Effector memory CD8-positive, alpha-beta T cell (primary cell): ENCODE measurements around the gene ARHGAP21.

Experiments
- ATAC-seq: fragments of 150-1000 bp; cut with Tn5 transposase; replicated peaks from 2 replicates; pipeline ENCODE4 v1.10.0; 2021; ENCODE audit warnings: mild to moderate bottlenecking, moderate library complexity
- DNase-seq, 3 experiments: peaks; one replicate each; pipeline ENCODE4 v3.0.0; 2021
- H3K27ac Mint-ChIP-seq, 2 donors: one replicate each; pipeline ENCODE4 v1.8.0; 2022; ENCODE audit warnings: mild to moderate bottlenecking in 2 of 2, mixed read lengths in 2 of 2, moderate library complexity in 2 of 2
- H3K27me3 Mint-ChIP-seq, 2 donors: one replicate each; pipeline ENCODE4 v1.8.0; 2022; ENCODE audit warnings: mixed read lengths in 2 of 2
- H3K36me3 Mint-ChIP-seq: one replicate; pipeline ENCODE4 v1.8.0; 2022; ENCODE audit warnings: mild to moderate bottlenecking, moderate library complexity, mixed read lengths; ENCODE audit not compliant: insufficient read depth
- H3K4me1 Mint-ChIP-seq, 2 donors: one replicate each; pipeline ENCODE4 v1.8.0; 2022; ENCODE audit warnings: low read depth in 2 of 2, mixed read lengths in 2 of 2
- H3K4me3 Mint-ChIP-seq, 2 donors: one replicate each; pipeline ENCODE4 v1.8.0; 2022; ENCODE audit warnings: mild to moderate bottlenecking in 2 of 2, mixed read lengths in 2 of 2, moderate library complexity in 2 of 2
- H3K9me3 Mint-ChIP-seq, 2 donors: one replicate each; pipeline ENCODE4 v1.8.0; 2022; ENCODE audit warnings: mixed read lengths in 2 of 2

Gene ARHGAP21

DNA sequence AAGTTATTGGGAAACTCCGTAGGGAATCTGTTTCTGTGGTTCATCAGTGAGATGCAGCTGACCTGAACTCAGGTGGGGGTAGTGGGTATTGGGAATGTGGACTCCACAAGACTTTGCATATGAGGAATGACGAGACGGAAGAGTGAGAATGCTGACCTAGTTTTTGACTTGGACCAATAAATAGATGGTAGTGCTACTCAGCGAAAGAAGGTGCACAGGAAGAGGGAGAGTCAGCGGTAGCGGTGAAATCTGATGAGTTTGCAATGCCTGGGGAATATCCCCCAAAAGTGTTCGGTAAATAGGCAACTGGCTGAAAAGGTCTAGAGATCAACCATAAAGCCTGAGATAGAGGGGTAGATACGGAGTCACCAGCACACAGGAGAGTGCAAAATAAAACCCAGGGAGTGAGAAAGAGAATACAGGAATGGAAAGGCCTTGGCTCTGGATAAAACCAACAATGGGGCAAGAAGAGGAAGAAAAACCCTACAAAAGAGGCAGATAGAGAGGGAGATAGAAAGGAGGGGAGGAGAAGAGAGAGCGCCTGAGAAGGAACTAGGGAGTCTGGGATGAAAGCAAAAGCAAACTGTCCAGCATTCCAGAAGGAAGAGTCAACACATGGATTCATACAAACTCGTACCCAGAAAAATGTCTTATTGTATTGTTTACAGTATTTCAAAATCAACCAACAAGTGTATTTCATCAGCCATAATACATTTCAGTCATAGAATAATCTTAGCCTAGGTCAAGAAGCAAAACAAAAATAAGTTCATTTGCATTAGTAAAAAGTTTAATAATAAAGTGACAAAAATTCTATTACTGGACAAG is 5.4 kb downstream of the ARHGAP21 start:
- Mint-ChIP-seq H3K9me3 (no peaks in the 10 kb centered on the region), H3K27me3 (no peaks in the 10 kb centered on the region), H3K36me3 (no peaks in the 10 kb centered on the region), H3K4me3 (no peak overlapping the region), H3K27ac (no peak overlapping the region), H3K4me1 (peaks cover 4 to 14% of the 10 kb centered on the region in 2 donors)
- ATAC-seq (no peak), DNase-seq (no peak)

DNA sequence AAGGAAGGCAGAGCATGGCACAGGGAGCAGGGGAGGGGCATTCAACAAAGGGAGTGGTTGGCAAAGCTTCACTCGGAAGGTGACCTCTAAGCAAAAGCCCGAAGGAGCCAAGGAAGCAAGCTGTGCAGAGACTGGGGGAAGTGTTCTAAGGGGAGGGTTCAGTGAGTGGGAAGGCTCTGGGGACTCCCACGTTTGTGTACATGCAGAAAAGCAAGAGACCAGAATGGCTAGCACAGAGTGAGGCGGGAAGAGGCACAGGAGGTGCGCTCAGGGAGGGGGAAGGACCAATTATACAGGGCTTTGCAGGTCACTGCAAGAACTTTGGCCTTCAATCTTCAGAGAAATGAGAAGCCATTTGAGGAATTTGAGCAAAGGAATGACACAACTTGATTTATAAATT is 7.4 kb downstream of the ARHGAP21 start:
- ATAC-seq (no peak), DNase-seq (no peak)
- Mint-ChIP-seq H3K9me3 (no peaks in the 10 kb centered on the region), H3K27me3 (no peaks in the 10 kb centered on the region), H3K4me3 (no peak overlapping the region), H3K4me1 (peaks cover 0 to 17% of the 10 kb centered on the region in 2 donors), H3K27ac (no peak overlapping the region), H3K36me3 (no peaks in the 10 kb centered on the region)

DNA sequence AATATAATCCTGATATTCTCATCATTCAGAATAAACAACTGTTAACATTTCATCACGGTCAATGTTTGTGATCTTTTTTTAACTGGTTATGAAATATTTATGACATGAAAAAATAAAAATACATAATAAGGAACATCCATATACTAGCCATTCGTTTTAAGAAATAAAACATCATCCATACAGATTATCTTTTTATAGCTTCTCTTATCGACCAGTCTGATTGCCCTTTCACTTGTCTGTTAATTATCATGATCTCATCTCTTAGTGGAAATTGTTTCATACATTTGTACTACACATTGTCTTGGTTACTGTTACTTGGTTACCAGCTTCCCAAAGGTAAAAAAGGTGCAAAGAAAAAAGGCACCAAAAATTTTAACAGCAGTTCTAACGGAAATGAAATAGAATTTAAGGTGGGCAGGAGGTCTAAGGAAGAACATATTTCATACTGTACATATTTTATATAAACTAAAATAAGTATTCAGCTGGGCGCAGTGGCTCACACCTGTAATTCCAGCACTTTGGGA is 8.4 kb downstream of the ARHGAP21 start:
- DNase-seq (no peak), ATAC-seq (no peak)
- peaks cover 0 to 8% of the 10 kb centered on the region in 2 donors for H3K4me1 Mint-ChIP-seq
- no peak overlapping the region for H3K4me3 Mint-ChIP-seq
- H3K27me3 Mint-ChIP-seq: no peaks in the 10 kb centered on the region
- no peaks in the 10 kb centered on the region for H3K9me3 Mint-ChIP-seq
- H3K27ac Mint-ChIP-seq: no peak overlapping the region
- no peaks in the 10 kb centered on the region for H3K36me3 Mint-ChIP-seq

DNA sequence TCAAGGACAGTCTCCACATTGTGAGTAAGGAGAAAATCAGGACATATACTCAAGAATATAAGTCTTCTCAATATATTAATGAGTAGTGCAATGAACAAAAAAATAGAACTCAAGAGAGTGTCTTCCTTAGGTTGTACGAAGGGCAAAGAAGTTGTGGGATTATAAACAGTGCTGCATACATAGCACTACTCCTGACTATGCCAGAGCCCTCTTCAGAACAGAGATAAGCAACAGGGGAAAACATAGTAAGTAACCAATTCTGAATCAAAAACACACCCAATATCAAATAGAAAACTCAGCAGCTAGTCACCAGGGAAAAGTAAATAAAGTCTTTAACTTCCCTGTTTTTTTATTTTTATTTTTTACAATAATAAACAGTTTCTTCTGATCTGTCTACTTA is 10.6 kb downstream of the ARHGAP21 start:
- Mint-ChIP-seq H3K4me3 (no peak overlapping the region), H3K9me3 (no peaks in the 10 kb centered on the region), H3K4me1 (peaks cover 0 to 7% of the 10 kb centered on the region in 2 donors), H3K36me3 (no peaks in the 10 kb centered on the region), H3K27ac (peak overlapping the region in 1 of 2 donors; percentile 28), H3K27me3 (no peaks in the 10 kb centered on the region)
- DNase-seq (no peak), ATAC-seq (no peak)

DNA sequence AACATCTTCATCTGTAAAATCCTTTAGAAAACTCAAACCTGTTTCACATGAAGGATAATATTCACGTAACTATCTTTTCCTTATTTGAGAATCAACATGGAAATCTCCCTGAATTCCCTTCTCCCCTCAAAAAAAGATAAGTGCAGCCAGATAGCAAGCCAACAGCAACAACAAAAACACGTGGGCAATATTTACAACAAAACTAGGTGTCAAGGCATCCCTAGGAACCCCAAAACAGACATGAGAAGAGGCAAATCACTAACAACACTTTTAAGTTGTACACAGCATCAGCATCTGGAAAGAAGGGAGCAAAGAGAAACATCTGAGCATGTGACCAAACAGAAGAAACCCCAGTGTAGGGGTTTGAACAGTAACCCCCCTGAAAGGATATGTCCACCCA is 12.2 kb downstream of the ARHGAP21 start:
- ATAC-seq: no peak
- DNase-seq: no peak
- Mint-ChIP-seq H3K27me3 (no peaks in the 10 kb centered on the region), H3K27ac (no peak overlapping the region), H3K4me1 (peaks cover 0 to 7% of the 10 kb centered on the region in 2 donors), H3K9me3 (no peaks in the 10 kb centered on the region), H3K4me3 (no peak overlapping the region), H3K36me3 (no peaks in the 10 kb centered on the region)

DNA sequence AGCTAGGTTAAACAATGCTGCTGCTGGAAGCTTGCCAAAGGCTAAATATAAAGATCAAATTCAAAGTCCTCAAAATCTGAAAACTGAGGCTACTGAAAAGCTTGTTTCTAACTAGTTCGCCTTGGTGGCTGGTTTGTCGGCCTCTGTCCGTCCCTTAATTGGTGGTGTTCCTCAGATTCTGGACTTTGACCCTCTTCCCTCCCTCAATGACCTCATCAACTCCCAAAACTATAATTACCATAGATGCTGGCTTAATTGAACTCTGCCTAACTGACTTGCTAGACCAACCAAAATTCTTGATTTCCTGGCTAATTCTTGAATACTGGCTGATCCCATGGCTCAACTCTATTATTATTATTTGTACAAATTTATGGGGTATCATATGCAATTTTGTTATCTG is 15.6 kb downstream of the ARHGAP21 start:
- no peaks in the 10 kb centered on the region for H3K36me3 Mint-ChIP-seq
- ATAC-seq (no peak), DNase-seq (no peak)
- H3K27ac Mint-ChIP-seq: no peak overlapping the region
- no peaks in the 10 kb centered on the region for H3K27me3 Mint-ChIP-seq
- peaks cover 0 to 7% of the 10 kb centered on the region in 2 donors for H3K4me1 Mint-ChIP-seq
- no peaks in the 10 kb centered on the region for H3K9me3 Mint-ChIP-seq
- H3K4me3 Mint-ChIP-seq: no peak overlapping the region

DNA sequence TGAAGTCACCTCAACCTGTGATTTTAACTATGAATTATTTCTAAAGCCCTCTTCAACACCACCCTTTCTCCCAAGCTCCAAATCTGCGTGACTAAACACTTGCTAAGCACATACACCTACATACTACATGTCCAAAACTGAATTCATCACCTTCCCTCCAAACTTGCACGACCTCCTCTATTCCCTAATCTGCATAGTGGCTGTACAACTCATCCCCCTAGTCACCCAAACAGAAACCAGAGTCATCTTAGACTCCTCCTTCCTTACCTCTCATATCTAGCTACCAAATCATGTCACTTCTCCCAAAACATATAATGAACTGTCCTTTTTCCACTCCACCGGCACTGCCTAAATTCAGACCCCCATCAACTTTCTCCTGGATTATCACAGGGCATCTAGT is 16.2 kb downstream of the ARHGAP21 start:
- Mint-ChIP-seq H3K4me3 (no peak overlapping the region), H3K36me3 (no peaks in the 10 kb centered on the region), H3K9me3 (no peaks in the 10 kb centered on the region), H3K4me1 (peaks cover 0 to 7% of the 10 kb centered on the region in 2 donors), H3K27ac (no peak overlapping the region), H3K27me3 (no peaks in the 10 kb centered on the region)
- DNase-seq: no peak
- ATAC-seq: no peak

DNA sequence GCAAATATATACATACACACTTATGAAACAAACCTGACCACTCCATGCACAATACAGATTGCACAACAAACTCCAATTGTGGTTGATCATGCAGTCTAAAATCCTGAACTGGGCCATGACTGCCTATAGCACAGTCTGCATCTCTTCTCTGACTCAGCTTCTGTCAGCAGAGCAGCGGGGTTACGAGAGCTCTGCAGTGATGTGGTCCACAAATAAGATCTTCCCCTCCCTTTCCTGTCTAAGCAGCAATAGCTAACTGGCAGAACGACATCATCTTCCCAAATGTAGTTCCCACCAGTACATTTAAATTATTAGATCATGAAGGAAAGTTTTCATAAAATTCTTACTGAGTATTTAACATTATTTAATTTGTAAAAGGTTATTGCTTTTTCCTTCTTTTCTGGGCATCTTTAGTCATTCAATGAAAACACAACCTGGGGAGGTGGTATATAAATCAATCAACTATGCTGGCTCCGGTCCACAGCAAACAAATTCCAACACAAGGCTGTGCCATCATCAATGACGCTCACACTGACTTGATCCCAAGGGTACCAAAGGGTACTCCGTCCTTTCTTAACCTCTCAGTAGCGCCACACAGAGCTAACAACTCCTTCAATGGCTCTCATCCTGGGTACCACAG is 17.1 kb downstream of the ARHGAP21 start:
- Mint-ChIP-seq H3K36me3 (no peaks in the 10 kb centered on the region), H3K4me3 (no peak overlapping the region), H3K27me3 (no peaks in the 10 kb centered on the region), H3K4me1 (peaks cover 0 to 10% of the 10 kb centered on the region in 2 donors), H3K27ac (no peak overlapping the region), H3K9me3 (no peaks in the 10 kb centered on the region)
- DNase-seq: no peak
- ATAC-seq: peak; percentile 87

DNA sequence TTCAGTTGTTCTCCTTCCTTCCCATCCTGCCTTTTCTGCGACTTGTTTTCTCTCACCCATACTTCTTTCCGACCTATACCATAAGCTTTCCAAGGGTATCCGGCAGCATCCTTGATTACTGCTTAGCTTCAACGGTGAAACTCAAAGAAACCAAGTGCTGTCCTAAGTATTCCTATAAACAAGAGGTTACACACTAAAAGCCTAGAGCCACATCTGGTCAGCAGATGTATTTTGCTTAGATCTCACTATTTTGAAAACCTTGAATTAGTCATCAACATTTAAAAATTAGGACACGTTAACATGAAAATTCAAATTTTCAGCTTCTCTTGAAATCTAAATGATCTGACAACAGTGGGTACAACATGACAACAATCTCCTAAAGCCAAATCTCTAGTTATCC is 20.0 kb downstream of the ARHGAP21 start:
- H3K4me3 Mint-ChIP-seq: no peak overlapping the region
- DNase-seq: no peak
- no peaks in the 10 kb centered on the region for H3K27me3 Mint-ChIP-seq
- no peak overlapping the region for H3K27ac Mint-ChIP-seq
- peaks cover 4 to 7% of the 10 kb centered on the region in 2 donors for H3K4me1 Mint-ChIP-seq
- H3K36me3 Mint-ChIP-seq: no peaks in the 10 kb centered on the region
- no peaks in the 10 kb centered on the region for H3K9me3 Mint-ChIP-seq
- ATAC-seq: no peak

DNA sequence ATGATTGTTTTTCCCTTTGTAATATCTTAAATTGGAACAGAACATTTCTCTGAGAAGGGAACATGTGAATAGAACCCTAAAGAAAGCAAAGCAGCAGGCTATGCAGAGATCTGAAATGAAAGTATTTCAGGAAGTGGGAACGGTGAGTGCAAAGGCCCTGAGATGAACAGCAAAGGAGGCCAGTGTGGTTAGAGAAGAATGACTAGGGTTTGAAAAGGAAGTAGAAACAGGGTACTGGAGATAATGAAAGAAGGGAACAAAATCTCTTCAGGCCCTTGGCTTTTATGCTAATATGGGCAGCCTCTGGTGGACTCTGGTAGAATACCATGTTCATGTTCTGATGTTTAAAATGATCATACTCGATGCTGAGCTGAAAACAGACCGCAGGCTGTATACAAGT is 22.2 kb downstream of the ARHGAP21 start:
- H3K27ac Mint-ChIP-seq: peak overlapping the region in 1 of 2 donors; percentile 9
- H3K27me3 Mint-ChIP-seq: no peaks in the 10 kb centered on the region
- H3K4me1 Mint-ChIP-seq: peaks cover 6 to 7% of the 10 kb centered on the region in 2 donors
- H3K9me3 Mint-ChIP-seq: no peaks in the 10 kb centered on the region
- H3K36me3 Mint-ChIP-seq: no peaks in the 10 kb centered on the region
- H3K4me3 Mint-ChIP-seq: no peak overlapping the region
- ATAC-seq (no peak), DNase-seq (no peak)

DNA sequence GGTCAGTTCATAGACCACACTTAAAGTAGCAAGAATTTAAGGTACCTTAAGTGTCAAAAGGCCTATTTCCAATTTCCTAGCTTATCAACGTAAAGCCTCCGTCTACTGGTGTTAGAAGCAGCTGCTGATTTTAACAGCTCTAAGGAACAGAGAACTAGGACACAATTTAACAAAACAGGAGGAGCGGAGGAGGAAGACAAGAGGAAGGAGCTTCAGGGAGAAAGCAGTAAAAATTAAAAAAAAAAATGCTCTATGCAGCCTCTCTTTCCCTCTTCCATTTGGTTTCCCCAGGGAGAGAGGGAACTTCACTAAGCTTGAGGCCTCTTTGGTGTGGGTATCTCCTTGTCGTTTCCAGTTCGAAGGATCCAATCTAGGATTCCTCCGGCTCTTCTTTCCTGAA is 22.7 kb downstream of the ARHGAP21 start:
- ATAC-seq (no peak), DNase-seq (no peak)
- Mint-ChIP-seq H3K36me3 (no peaks in the 10 kb centered on the region), H3K27me3 (no peaks in the 10 kb centered on the region), H3K4me3 (no peak overlapping the region), H3K4me1 (peaks cover 6 to 7% of the 10 kb centered on the region in 2 donors), H3K9me3 (no peaks in the 10 kb centered on the region), H3K27ac (peak overlapping the region in 1 of 2 donors; percentile 9)

DNA sequence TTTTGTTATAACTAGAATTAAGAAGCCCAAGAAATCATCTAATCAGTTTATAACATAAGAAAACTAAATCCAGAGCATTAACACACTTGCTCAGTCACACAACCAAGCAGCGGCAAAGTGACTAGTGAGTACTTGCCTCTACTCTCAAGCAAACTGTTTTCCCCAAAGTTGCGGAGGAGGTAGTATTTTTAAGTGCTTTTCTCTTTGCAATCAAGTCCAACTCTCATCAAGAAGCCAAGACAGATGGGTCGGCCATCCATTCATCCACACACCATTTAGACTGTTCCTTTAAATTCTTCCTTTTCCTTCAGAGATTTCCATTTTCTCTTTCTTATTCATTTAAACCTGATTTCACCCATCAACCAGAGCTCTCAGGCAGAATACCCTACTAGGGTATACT is 25.4 kb downstream of the ARHGAP21 start:
- ATAC-seq (no peak), DNase-seq (no peak)
- no peaks in the 10 kb centered on the region for H3K9me3 Mint-ChIP-seq
- no peak overlapping the region for H3K4me3 Mint-ChIP-seq
- peak overlapping the region in 1 of 2 donors; percentile 38 for H3K27ac Mint-ChIP-seq
- no peaks in the 10 kb centered on the region for H3K36me3 Mint-ChIP-seq
- H3K4me1 Mint-ChIP-seq: peaks cover 6 to 7% of the 10 kb centered on the region in 2 donors
- no peaks in the 10 kb centered on the region for H3K27me3 Mint-ChIP-seq

DNA sequence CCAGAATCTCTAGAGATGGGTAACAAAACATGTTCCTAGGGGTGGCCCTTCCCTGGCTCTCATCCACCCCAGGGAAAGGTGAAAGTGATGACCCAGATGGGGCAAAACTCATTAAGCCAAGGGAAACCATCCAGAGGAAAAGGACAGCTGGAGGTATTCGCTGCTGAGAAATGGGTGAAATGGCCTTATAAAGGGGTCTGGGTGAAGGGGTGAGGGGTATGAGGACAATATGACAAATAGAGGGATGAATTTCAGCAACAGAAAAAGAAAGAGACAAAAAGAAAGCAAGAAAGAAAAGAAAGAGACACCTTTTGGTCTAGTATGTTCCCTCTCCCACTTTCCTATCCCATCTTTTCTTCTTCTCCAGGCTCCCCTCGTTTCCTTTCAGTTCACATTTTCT is 26.6 kb downstream of the ARHGAP21 start:
- no peaks in the 10 kb centered on the region for H3K36me3 Mint-ChIP-seq
- H3K27me3 Mint-ChIP-seq: no peaks in the 10 kb centered on the region
- peak overlapping the region in 1 of 2 donors; percentile 38 for H3K27ac Mint-ChIP-seq
- DNase-seq (no peak), ATAC-seq (no peak)
- H3K4me3 Mint-ChIP-seq: no peak overlapping the region
- peaks cover 6 to 7% of the 10 kb centered on the region in 2 donors for H3K4me1 Mint-ChIP-seq
- H3K9me3 Mint-ChIP-seq: no peaks in the 10 kb centered on the region

DNA sequence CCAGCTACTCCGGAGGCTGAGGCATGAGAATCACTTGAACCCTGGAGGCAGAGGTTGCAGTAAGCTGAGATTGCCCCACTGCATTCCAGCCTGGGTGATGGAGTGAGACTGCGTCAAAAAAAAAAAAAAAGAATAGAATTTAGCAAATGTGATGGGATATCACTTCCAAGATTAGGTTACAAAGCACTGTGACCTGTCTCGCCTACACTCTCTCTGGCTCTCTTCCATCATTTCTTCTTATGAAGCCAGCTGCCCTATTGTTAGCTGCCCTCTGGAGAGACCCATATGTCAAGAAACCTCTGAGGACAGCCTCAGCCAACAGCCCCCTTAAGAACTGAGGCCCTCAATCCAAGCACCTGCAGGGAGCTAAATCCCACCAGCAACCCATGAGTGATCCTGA is 28.2 kb downstream of the ARHGAP21 start:
- H3K27me3 Mint-ChIP-seq: no peaks in the 10 kb centered on the region
- peaks cover 4% of the 10 kb centered on the region in 2 donors for H3K4me1 Mint-ChIP-seq
- H3K4me3 Mint-ChIP-seq: no peak overlapping the region
- no peak overlapping the region for H3K27ac Mint-ChIP-seq
- ATAC-seq: no peak
- no peaks in the 10 kb centered on the region for H3K9me3 Mint-ChIP-seq
- no peak for DNase-seq
- no peaks in the 10 kb centered on the region for H3K36me3 Mint-ChIP-seq
